ENCODE measurements around the gene DHX8.
"Not testable (repeated sequence)": the region's sequence is repeated elsewhere in the genome, so short reads cannot be mapped to it uniquely, and the experiment has no call there.

Gene DHX8

DNA sequence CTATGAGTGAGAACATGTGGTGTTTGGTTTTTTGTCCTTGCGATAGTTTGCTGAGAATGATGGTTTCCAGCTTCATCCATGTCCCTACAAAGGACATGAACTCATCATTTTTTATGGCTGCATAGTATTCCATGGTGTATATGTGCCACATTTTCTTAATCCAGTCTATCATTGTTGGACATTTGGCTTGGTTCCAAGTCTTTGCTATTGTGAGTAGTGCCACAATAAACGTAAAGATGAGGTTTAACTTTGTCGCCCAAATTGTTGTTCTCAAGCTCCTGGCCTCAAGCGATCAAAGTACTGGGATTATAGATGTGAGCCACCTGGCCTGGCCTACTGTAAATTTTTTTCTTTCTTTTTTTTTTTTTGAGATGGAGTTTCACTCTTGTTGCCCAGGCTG, 21.2 kb upstream of the DHX8 start:
- DNase-seq (ENCODE audit: low spot score), result not testable (repeated sequence)

DNA sequence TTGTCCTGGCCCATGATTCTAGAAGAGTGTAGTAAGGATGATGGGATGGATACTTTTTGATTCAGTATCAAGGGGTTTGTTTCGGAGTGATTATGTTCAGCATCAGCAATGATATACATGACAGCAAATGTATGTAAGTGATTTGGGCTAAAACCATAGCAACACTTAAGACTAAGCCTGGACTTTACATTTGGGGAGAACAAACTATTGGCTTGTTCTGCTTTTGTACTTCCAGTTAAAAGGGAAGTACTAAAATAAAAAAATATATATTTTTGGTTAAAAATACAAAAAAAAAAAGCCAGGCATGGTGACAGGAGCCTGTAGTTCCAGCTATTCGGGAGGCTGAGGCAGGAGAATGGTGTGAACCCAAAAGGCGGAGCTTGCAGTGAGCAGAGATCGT, 20.5 kb upstream of the DHX8 start:
- no peak for DNase-seq (ENCODE audit: low spot score)

DNA sequence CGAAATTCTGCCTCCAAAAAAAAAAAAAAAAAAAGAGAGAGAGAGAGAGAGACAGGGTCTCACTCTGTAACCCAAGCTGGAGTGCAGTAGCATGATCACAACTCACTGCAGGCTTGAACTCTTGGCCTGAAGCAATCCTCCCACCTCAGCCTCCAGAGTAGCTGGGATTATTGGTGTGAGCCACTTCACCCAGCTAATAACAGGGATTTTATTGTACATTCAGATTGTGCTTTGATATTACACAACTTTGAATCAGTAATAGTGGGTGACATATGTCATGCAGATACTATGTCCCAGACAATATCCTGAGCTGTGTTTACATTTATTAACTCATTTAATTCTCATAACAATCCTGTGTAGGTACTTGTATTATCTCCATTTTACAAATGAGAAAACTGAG, 19.7 kb upstream of the DHX8 start:
- DNase-seq (ENCODE audit: low spot score), result no peak

DNA sequence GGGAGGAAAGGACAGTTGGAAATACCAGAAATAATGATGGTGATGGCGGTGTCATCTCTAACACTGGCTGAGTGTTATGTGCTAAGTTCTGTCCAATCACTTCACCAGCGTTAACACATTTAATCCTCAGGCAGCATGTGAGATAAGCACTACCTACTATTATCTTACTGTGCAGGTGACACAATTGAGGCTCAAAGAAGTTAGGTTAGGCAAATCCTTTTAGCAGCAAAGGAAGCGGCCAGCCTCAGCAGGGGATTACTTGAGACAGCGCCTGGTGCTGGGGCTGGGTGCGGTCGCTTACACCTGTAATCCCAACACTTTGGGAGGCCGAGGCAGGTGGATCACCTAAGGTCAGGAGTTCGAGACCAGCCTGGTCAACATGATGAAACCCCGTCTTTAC, 18.7 kb upstream of the DHX8 start:
- DNase-seq (ENCODE audit: low spot score), result no peak

DNA sequence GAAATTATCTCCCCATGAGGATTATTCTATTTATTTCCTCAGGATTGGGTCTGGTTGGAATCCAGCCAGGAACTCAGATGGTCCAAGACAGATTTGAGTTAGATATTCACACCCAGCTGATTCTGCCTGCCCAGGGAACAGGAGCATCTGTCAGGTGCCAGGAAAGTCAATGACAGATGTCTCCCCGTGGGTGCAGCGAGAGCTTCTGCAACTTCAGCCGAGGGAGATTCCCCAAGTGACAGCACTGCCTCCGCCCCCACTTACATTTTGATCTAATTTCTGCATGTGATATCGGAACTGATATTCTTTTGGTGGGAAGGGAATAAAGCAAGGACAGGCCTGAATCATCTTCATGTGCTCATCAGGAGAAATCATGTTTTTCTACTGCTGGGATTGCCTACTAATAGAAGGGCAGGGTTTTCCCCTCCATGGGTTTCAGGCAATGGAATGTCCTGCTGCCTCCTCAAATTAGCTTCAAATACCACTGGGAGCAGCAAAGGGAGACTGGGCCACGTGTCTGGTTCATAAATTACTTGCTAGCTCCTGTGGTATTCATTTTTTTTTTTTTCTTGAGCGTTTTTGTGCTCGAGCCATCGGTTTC, 15.7 kb upstream of the DHX8 start:
- peak; percentile 91 for DNase-seq (ENCODE audit: low spot score)

DNA sequence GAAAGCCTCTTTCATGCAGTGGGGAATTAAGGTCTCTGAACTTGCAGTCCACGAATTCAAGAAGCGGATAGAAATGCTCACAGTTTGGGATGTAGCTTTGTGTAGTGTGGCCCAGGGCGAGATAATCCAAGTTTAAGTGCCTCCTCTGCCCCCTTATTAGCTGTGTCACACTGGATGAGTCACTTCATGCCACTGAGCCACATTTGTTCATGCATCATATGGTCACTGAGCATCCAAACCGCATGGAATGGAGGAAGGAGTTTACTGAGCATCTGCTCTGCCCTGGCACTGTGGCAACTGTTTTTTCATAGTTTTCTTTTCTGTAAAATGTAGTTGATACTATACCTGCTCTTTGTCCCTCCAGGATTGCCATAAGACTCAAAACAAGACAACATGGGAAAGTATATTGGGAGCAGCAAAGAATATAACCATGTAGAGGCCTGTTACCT, 15.1 kb upstream of the DHX8 start:
- peak; percentile 63 for DNase-seq (ENCODE audit: low spot score)

DNA sequence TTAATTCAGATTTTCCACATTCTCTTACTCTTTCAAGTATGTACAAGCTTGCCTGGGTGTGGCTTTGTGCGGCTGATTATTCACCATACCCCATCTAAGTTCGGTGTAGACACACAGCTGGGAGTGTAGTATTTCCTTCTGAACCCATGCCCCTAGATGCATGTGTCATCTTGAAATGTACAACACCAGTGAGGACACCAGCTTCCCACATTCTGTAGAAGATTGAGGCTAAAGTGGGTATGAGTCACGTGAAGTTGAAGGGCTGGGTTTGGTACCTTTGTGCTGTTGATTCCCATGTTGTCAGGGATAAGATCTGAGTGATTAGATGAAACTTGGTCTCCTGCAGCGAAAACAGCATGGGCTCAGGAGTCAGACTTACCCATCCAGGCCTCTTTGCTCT, 14.6 kb upstream of the DHX8 start:
- peak; percentile 79 for DNase-seq (ENCODE audit: low spot score)

DNA sequence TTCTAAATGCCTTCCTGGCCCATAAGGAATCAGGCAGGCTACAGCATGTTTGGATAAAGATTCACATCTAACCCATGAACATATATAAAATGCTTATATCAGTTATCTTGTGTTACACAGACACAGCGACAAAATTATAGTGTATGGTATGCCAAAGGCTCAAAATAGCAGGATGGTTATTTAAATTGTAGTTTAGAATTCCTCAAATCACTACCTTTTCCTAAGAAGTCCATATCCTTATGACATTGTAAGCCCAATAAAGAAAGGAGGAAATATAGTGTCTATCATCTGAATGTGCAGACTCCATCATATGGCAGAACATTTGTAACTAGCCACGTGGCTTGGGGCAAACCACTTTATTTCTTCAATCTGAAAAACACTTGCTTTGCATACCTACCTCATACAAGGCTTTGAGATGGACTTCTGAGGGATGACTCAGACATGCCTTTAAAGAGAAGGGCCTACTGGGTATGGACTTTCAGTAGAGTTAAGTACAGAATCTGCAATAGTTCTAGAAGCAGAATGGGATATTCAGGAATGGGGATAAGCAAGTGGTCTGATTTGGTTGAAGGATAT, 12.1 kb upstream of the DHX8 start:
- no peak for DNase-seq (ENCODE audit: low spot score)

DNA sequence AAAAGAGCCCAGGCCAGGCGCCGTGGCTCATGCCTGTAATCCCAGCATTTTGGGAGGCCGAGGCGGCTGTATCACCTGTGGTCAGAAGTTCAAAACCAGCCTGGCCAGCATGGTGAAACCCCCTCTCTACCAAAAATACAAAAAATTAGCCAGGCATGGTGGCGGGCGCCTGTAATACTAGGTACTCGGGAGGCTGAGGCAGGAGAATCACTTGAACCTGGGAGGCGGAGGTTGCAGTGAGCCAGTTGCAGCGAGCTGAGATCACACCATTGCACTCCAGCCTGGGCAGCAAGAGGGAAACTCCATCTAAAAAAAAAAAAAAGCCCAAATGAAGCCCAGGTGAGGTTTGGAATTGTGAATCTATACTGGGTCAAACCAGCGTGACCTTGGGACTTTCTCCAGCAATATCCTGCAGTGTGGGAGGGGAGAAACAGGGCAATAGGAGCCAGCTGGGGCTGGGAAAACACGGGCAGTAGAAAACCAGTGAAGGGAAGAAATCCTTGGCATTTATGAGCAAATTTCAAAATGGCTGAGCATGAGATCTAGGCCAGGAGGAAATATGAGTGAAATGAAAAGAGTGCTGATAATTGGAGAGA, 8.2 kb upstream of the DHX8 start:
- no peak for DNase-seq (ENCODE audit: low spot score)

DNA sequence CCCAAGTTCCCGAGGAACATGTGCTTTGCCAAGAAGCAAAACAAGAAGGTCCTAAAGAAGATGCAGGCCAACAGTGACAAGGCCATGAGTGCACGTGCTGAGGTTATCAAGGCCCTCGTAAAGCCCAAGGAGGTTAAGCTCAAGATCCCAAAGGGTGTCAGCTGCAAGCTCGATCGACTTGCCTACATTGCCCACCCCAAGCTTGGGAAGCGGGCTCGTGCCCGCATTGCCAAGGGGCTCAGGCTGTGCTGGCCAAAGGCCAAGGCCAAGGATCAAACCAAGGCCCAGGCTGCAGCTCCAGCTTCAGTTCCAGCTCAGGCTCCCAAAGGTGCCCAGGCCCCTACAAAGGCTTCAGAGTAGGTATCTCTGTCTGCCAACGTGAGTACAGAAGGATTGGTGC, 7.5 kb upstream of the DHX8 start:
- DNase-seq (ENCODE audit: low spot score), result not testable (repeated sequence)

DNA sequence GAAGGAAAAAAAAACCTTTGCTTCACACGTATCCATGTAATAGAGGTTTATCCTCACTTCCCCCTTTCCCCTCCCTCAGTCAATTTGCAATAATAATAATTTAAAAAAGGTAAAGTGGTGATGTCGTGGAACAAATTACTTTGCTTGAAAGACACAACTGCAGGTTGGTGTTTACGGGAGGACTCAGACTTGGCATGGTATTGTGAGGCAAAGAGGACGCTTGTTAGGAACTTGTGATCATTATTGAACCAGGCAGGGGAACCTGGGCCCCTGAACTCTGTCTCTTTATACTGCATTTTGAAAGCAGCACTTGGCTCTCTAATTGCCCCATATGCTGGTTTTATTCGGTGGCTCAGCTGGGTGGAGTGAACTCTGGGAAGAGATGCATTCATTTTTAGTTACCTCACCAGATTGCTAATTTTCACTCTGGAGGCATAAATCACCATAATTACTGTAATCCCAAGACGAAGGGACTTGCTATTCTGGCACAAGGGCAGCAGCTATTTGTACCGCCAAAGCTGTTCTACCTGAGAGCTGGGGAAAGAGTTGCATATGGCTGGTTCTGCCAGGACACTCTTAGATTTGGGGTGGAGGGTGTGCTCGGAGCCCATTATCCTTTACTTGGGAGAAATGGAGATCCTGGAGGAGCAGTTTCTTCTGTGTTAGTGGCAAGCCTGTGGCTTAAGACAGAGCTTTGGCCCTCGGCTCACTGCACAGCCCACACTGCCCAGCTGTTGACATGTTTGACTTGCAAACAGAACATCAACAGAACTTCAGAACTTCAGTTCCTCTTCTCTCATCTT, 5.7 kb upstream of the DHX8 start:
- DNase-seq (ENCODE audit: low spot score), result peak; percentile 51

DNA sequence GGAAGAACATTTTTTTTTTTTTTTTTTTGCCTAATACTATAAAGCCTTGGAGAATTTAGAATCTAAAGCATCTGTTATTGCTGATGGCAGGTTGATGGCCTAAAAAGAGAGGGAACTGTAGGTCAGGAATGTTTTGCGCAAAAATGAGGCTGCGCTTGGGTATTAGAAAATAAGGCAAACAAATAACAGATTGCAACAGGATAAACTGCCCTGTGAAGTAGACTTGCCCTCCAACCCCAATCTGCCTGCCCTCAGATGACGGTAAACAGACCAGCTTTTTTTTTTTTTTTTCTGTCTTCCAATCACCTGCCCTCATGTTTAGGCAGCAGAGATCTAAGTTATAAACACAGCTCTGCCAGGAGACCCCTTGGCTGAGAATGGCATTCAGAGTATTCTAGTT, 3.8 kb upstream of the DHX8 start:
- no peak for DNase-seq (ENCODE audit: low spot score)

DNA sequence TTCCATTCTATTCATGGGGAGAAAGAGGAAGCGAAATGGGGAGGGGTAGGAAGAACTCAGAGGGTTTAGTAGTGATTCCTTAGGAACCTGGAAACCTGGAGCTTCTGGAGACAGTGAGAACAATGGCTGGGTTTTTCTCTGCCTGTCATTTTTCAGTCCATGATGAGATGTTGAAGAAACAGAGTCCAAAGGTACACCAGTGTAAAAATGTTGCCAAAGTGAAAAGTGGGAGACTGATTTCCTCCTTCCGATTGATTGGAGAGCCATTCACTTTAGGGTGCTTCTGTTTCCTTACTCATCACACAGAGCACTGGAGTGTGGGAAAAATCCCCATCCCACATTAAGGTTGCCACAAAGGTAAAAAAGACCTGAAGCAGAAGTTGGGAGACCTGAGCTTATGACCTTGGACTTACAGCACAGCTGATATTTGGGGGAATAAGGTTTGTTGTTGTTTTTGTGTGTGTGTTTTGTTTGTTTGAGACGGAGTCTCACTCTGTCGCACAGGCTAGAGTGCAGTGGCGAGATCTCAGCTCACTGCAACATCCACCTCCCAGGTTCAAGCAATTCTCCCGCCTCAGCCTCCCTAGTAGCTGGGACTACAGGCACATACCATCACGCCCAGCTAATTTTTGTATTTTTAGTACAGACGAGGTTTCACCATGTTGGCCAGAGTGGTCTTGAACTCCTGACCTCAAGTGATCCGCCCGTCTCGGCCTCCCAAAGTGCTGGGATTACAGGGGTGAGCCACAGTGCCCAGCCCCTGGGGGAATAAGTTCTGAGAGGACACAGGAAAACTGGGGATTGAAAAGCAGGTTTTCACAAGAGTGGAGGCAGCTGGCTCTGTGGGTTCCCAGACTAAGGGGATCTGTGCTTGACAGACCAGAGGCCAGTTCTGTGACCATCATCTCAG, 1.4 kb upstream of the DHX8 start:
- no peak for DNase-seq (ENCODE audit: low spot score)

DNA sequence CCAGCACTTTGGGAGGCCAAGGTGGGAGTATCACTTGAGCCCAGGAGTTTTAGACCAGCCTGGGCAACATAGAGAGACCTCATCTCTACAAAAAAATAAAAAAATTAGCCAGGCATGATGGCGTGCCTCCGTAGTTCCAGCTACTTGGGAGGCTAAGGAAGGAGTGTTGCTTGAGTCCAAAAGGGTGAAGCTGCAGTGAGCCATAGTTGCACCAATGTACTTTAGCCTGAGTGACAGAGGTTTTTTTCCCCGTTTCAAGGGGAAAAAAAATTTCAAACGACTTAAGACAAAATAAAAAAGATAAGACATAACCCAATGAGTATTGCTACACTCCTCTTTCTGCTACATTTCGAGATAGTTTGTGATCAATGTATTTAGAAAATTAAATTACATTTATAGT, 6.8 kb downstream of the DHX8 start:
- no peak for DNase-seq (ENCODE audit: low spot score)

DNA sequence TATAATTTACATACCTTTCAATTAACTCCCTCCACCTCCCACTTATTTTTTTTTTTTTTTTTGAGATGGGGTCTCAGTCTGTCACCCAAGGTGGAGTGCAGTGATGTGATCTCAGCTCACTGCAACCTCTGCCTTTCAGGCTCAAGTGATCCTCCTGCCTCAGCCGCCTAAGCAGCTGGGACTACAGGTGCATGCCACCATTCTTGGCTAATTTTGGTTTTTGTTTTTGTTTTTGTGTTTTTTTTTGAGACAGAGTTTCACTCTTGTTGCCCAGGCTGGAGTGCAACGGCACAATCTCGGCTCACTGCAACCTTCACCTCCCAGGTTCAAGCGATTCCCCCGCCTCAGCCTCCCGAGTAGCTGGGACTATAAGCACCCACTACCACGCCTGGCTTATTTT, 25.7 kb downstream of the DHX8 start:
- DNase-seq (ENCODE audit: low spot score), result not testable (repeated sequence)

DNA sequence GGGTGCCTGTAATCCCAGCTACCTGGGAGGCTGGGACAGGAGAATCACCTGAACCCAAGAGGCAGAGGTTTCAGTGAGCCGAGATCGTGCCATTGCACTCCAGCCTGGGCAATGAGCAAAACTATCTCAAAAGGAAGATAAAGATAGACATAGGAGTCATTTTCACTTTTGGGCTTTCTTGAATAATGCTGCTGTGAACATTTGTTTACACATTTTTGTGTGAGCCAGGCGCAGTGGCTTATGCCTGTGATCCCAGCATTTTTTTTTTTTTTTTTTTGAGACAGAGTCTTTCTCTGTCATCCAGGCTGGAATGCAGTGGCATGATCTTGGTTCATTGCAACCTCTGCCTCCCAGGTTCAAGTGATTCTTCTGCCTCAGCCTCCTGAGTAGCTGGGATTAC, 27.4 kb downstream of the DHX8 start:
- DNase-seq (ENCODE audit: low spot score), result not testable (repeated sequence)

DNA sequence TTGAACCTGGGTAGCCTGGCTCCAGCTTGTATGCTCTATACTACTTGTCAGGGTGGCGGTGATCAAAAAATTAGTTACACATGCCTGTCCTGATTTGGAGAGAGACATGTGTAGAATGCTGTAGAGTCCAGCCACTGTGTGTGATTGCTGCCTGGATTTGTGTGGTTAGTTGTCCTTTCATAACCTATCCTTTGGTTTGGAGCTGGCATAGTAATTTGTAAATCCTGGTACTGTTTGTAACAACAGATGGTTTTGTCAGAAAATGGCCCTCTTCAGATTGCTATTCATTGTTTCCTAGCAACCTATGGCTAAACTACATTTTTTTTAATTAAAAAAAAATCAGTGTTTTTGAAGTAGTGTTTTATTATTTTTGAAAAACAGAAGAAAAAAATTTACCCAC, 31.9 kb downstream of the DHX8 start:
- DNase-seq (ENCODE audit: low spot score), result no peak

DNA sequence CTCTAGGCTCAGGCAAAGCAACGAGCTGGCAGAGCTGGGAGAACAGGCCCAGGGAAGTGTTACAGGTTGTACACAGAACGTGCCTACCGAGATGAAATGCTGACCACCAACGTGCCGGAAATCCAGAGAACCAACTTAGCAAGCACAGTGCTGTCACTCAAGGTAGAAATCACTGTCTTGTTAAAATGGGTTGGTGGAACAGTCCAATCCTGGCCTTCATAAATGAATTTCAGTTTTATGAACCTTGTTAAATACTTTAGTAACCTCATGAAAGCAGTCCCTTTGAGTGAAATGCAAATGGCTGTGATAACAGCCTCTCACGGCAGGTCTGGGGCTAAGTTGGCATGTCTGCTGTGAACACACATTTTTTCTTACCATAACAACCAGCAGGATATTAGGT, 33.4 kb downstream of the DHX8 start:
- no peak for DNase-seq (ENCODE audit: low spot score)

DNA sequence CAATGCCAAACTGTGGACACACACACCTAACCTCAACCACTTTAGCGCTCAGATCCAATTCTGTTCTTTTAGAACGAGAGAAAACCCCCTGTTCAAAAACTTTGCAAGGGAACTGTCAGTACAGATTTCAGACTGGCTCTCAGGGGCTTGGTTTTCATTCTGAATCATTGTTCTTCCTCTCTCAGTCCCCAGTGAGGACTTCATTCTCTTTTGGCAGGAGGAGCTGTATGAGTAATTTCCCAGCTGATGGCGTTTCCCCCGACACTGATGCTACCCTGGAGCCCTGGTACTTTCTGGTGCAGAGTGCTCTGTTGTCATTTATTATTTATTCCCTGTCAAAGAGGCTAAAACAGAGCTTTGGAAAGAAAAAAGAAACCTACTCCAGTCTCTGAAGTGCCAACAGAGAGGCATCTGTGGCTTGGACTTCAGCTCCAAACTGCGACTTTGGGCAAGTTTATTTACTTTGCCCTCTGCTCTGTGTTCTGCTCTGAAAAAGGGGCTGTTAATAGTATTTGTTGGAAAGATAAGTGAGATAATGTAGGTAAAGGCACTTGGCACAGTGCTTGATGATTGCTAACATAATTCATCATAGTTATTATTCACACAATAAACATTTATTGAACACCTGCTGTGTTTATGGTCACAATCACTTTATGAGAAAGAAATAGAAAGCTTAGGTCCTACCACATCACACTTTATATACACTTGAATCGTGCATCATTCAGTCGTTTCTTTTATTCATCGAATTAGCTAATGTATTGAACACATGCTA, 34.0 kb downstream of the DHX8 start:
- peak; percentile 72 for DNase-seq (ENCODE audit: low spot score)

DNA sequence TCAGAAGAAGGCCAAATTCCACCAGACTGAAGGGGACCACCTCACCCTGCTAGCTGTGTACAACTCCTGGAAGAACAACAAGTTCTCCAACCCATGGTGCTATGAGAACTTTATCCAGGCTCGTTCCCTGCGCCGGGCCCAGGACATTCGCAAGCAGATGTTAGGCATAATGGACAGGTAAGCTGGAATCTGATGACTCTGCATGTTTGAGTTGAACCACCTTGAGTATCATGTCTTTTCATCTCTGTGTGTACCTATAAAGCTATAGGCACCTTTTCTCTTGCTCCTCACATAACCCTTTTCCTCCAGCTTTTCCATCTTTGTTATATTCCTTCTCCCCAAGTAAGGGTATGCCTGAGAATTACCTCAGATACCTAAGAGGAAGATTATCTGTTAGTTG, 37.6 kb downstream of the DHX8 start:
- no peak for DNase-seq (ENCODE audit: low spot score)

DNA sequence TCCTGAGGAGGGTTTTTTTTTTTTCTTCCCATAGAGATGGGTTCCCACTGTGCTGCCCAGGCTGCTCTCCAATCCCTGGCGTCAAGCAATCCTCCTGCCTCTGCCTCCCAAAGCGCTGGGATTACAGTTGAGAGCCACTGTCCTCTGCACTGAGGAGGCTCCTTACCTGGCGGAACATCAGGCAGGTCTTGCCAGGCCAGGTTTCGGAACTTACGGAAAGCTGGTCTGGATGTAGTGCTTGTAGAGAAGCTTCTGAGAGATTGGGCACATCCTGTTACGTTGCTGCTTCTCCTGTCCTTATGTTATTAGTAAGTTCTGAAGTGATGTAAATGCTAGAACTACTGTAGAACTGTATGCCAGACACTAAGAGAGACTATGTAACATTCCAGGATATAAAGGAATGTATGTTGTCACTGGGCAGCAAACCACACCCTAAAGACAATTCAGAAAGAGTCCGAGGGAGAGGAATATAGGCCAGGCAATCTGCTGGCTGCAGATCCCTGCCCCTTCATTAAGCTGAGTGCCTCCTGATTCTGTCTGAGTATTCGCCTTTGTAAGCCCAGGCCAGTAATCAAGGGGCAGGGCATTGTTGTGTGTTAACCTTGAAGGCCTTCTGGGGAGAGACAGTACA, 41.3 kb downstream of the DHX8 start:
- DNase-seq (ENCODE audit: low spot score), result no peak

All from GM03348 (cell line).